ENCODE measurements around the gene TCEA2. TPM values are rescaled to one million over a fixed set of nuclear protein-coding genes. Genes with fewer than 3 reads are reported as not detected.

Gene TCEA2
- total and polyA plus RNA-seq, 9 of the 15 experiments (the other 6 are each of a cell fraction or from before 2014, with no cell fraction given), result 1.4 to 28.7 (median 5.4) TPM

GRCh38 chr20:64106435-64106961 lies 43.5 kb downstream of the TCEA2 start:
- BruUV-seq (replicated peaks), result no TSS peak
- Histone ChIP-seq H3K4me1 (replicated peaks in 1 of 2; ENCODE audit: control insufficient read depth in 2 of 2, insufficient read depth in 2 of 2, low read length in 2 of 2) (peaks cover 0 to 54% of the 10 kb centered on the region in 2 experiments; a peak in 4 of 5 replicates), H3K9me3 (replicated peaks; ENCODE audit: control insufficient read depth, insufficient read depth, low read depth, low read length) (no peaks in the 10 kb centered on the region), H3K9ac (ENCODE audit: insufficient read depth in 1 of 2, low read depth in 2 of 2, low read length in 2 of 2) (peak overlapping the region in 1 of 2 experiments; percentile 64; a peak in 2 of 4 replicates), H3K4me3 (no peak overlapping the region), H3K4me2 (ENCODE audit: insufficient read depth, low read length) (no peak overlapping the region), H4K20me1 (replicated peaks; ENCODE audit: control insufficient read depth, insufficient read depth, low read length) (peaks cover 20% of the 10 kb centered on the region), H3K27me3 (ENCODE audit: control insufficient read depth in 2 of 2, insufficient read depth in 2 of 2, low read length in 2 of 2) (peaks cover 43 to 78% of the 10 kb centered on the region in 2 experiments), H3K27ac (ENCODE audit: extremely low read depth, low read depth, low read length) (no peak overlapping the region), H2AFZ (ENCODE audit: low read depth, low read length) (no peak overlapping the region), H3K9me1 (ENCODE audit: control insufficient read depth, insufficient read depth, low read length) (peaks cover 2% of the 10 kb centered on the region), H3K79me2 (ENCODE audit: control insufficient read depth, insufficient read depth, low read length) (no peaks in the 10 kb centered on the region), H3K36me3 (ENCODE audit: control insufficient read depth, insufficient read depth, low read length) (no peaks in the 10 kb centered on the region)
- ChIA-PET POLR2A (interaction anchor here (0.6 to 1.2 kb wide), 2 partner anchors 10 to 1406 kb away, joined by 3 read pairs; no protein-coding TSS in a partner anchor), CTCF (ENCODE audit: low intra/inter-chr PET ratio) (no interaction called here)
- FAIRE-seq (no peak), ATAC-seq (no peak), DNase-seq (ENCODE audit: extremely low read depth in 1 of 4, low spot score in 3 of 4) (no peak)
- TF ChIP-seq U2AF2 (optimal IDR thresholded peaks at IDR 0.05; ENCODE audit: low read depth, low read length) (no peak), EP400 (IDR thresholded peaks at IDR 0.05) (no peak), HOXB6 (CRISPR knock-in tag; IDR thresholded peaks at IDR 0.05; ENCODE audit: borderline replicate concordance) (no peak), MEIS2 (IDR thresholded peaks at IDR 0.05; ENCODE audit: partially characterized antibody) (no peak), KHSRP (IDR thresholded peaks at IDR 0.05) (no peak), E2F5 (CRISPR knock-in tag; IDR thresholded peaks at IDR 0.05) (no peak), TGIF2 (CRISPR knock-in tag; IDR thresholded peaks at IDR 0.05) (no peak), ZMIZ1 (IDR thresholded peaks at IDR 0.05; ENCODE audit: low read depth in 2 of 2, low read length in 2 of 2) (no peak), ARID3A (IDR thresholded peaks at IDR 0.05; ENCODE audit: borderline replicate concordance, low read depth, low read length) (no peak), POLR3G (IDR thresholded peaks at IDR 0.05; ENCODE audit: extremely low read depth, insufficient read length, insufficient replicate concordance) (no peak)
- WGBS (ENCODE audit: insufficient coverage, low coverage, missing lambda C conversion rate), result 3% methylated on average over 20 of the region's 28 CpGs
- intact Hi-C loops (cut with micrococcal nuclease), result no loop called here
- in situ Hi-C loops (cut with MboI), result no loop called here
